Gastroesophageal sphincter (tissue), 4 donors: Measurements from ENCODE around the gene NUCB1. TPM values are rescaled to one million over a fixed set of nuclear protein-coding genes. Genes with fewer than 3 reads are reported as not detected.
A peak's percentile ranks its signal among the peaks of the same experiment; 100 is the strongest.
"Not testable (repeated sequence)": the region's sequence is repeated elsewhere in the genome, so short reads cannot be mapped to it uniquely, and the experiment has no call there.

Source experiments
- ATAC-seq: fragments of 150-250 bp; one replicate; pipeline ENCODE4 v1.9.1; 2016; ENCODE audit warnings: mild to moderate bottlenecking, moderate library complexity
- H3K27ac ChIP-seq, 4 donors: fragments of 200-600 bp; sonication (generic) in 3 of 4; 1 replicate in 3 of 4; 2 replicates in 1 of 4; pipeline ENCODE4 v1.5.1; 2016 to 2019
- H3K27me3 ChIP-seq: fragments of 200-600 bp; sonication (generic); one replicate; pipeline ENCODE4 v1.5.1; 2019
- H3K36me3 ChIP-seq, 2 donors: fragments of 200-600 bp; sonication (generic); one replicate each; pipeline ENCODE4 v1.5.1; 2019; ENCODE audit warnings: control low read depth in 1 of 2
- H3K4me1 ChIP-seq, 3 donors: fragments of 200-600 bp; sonication (generic); 1 replicate in 2 of 3; 2 replicates in 1 of 3; pipeline ENCODE4 v1.5.1; 2016 to 2019; ENCODE audit warnings: control low read depth in 2 of 3
- H3K4me3 ChIP-seq, 2 donors: fragments of 200-600 bp; sonication (generic); one replicate each; pipeline ENCODE4 v1.5.1; 2019; ENCODE audit warnings: mild to moderate bottlenecking in 1 of 2, moderate library complexity in 1 of 2
- H3K9me3 ChIP-seq, 3 donors: fragments of 200-600 bp; sonication (generic); one replicate each; pipeline ENCODE4 v1.5.1; 2017 to 2019; ENCODE audit warnings: control low read depth in 2 of 3
- EP300 ChIP-seq: sonication (generic); formaldehyde crosslinking; IDR thresholded peaks from one replicate; pipeline ENCODE4 v1.6.1; 2017; ENCODE audit warnings: antibody characterized with exemption, mild to moderate bottlenecking
- POLR2A ChIP-seq, 2 donors: fragments of 450-650 bp; IDR thresholded peaks; one replicate each; pipeline ENCODE4 v1.6.1; 2017; ENCODE audit warnings: antibody characterized with exemption in 2 of 2, mild to moderate bottlenecking in 2 of 2, moderate library complexity in 1 of 2
- POLR2AphosphoS5 ChIP-seq: sonication (generic); formaldehyde crosslinking; IDR thresholded peaks from one replicate; pipeline ENCODE4 v1.6.1; 2017; ENCODE audit warnings: antibody characterized with exemption
- WGBS, 2 donors: methylation state at CpG; one replicate each; pipeline ENCODE4 v1.1.5; 2018; ENCODE audit warnings: low coverage in 1 of 2; 5-methylcytosine and 5-hydroxymethylcytosine counted together
- total RNA-seq, 4 donors: library from RNA; depleted of rRNA; stranded (reverse); fragments of >200 nt; gene quantifications; one replicate each; pipeline ENCODE4 v1.1.0, GENCODE V29; 2016
- TF ChIP-seq, protein P1 (sequence below), 4 experiments: fragments of 200-600 bp in 2 of 4; fragments of 450-650 bp in 2 of 4; sonication (generic) in 1 of 4; IDR thresholded peaks; one replicate each; pipeline ENCODE4 v1.5.1; 2017 to 2019; ENCODE audit warnings: antibody characterized with exemption in 4 of 4, mild to moderate bottlenecking in 2 of 4, moderate library complexity in 2 of 4

Gene NUCB1
- total RNA-seq, 4 donors from 2014 or later: 188 to 326 (median 279) TPM

GRCh38 chr19:48926909-48927308 lies 26.8 kb downstream of the NUCB1 start:
- TF ChIP-seq POLR2A (IDR thresholded peaks at IDR 0.05) (no peak), POLR2AphosphoS5 (peak; percentile 90)
- 8 to 14% methylated on average over 8 to 10 of the region's 10 CpGs for WGBS, 2 donors
- H3K4me1 ChIP-seq: peaks cover 0 to 17% (median 0%) of the 10 kb centered on the region in 3 donors
- H3K9me3 ChIP-seq: no peaks in the 10 kb centered on the region
- peaks cover 0 to 20% of the 10 kb centered on the region in 2 donors for H3K36me3 ChIP-seq
- peak overlapping the region in 1 of 2 donors; percentile 12 for H3K4me3 ChIP-seq
- H3K27me3 ChIP-seq: no peaks in the 10 kb centered on the region
- H3K27ac ChIP-seq: peak overlapping the region in 1 of 4 donors; percentile 19
- ATAC-seq: peak; percentile 87

DNA sequence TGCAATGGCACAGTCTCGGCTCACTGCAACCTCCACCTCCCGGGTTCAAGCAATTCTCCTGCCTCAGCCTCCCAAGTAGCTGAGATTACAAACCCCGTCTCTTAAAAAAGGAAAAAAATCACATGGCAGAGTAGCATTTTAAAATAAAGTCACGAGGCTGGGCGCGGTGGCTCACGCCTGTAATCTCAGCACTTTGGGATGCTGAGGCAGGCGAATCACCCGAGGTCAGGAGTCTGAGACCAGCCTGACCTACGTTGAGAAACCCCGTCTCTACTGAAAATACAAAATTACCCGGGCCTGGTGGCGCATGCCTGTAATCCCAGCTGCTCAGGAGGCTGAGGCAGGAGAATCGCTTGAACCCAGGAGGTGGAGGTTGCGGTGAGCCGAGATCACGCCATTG lies 27.6 kb downstream of the NUCB1 start:
- 81 to 100% methylated on average over 6 to 7 of the region's 17 CpGs for WGBS, 2 donors
- H3K27me3 ChIP-seq, H3K27ac ChIP-seq, H3K4me3 ChIP-seq, ATAC-seq, H3K9me3 ChIP-seq: not testable (repeated sequence)
- Histone ChIP-seq H3K36me3 (peaks cover 0 to 12% of the 10 kb centered on the region in 2 donors), H3K4me1 (peaks cover 0 to 17% (median 0%) of the 10 kb centered on the region in 3 donors)

- Histone ChIP-seq H3K4me3 (no peak overlapping the region), H3K4me1 (peaks cover 0 to 22% (median 0%) of the 10 kb centered on the region in 3 donors), H3K9me3 (no peaks in the 10 kb centered on the region), H3K36me3 (peaks cover 0 to 5% of the 10 kb centered on the region in 2 donors), H3K27me3 (no peaks in the 10 kb centered on the region), H3K27ac (no peak overlapping the region)
- 66 to 79% methylated on average over 10 to 13 of the region's 15 CpGs for WGBS, 2 donors
- ATAC-seq: no peak
- TF ChIP-seq, protein P1, sequence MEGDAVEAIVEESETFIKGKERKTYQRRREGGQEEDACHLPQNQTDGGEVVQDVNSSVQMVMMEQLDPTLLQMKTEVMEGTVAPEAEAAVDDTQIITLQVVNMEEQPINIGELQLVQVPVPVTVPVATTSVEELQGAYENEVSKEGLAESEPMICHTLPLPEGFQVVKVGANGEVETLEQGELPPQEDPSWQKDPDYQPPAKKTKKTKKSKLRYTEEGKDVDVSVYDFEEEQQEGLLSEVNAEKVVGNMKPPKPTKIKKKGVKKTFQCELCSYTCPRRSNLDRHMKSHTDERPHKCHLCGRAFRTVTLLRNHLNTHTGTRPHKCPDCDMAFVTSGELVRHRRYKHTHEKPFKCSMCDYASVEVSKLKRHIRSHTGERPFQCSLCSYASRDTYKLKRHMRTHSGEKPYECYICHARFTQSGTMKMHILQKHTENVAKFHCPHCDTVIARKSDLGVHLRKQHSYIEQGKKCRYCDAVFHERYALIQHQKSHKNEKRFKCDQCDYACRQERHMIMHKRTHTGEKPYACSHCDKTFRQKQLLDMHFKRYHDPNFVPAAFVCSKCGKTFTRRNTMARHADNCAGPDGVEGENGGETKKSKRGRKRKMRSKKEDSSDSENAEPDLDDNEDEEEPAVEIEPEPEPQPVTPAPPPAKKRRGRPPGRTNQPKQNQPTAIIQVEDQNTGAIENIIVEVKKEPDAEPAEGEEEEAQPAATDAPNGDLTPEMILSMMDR (IDR thresholded peaks at IDR 0.05): no peak
- TF ChIP-seq POLR2A (IDR thresholded peaks at IDR 0.05) (no peak), EP300 (no peak), POLR2AphosphoS5 (no peak)
These were observed 28.3 kb downstream of the NUCB1 start for GRCh38 chr19:48928164-48929025.

GRCh38 chr19:48933382-48933932 lies 33.3 kb downstream of the NUCB1 start, which contains the start of gene DHDH:
TSS of gene DHDH (plus strand) at chr19:48933699. CDS start at chr19:48933722, 23 bp downstream.
- H3K36me3 ChIP-seq: no peaks in the 10 kb centered on the region

GRCh38 chr19:48934837-48935236 lies 34.7 kb downstream of the NUCB1 start:
- no peak for TF ChIP-seq POLR2AphosphoS5
- TF ChIP-seq EP300: no peak
- no peak for TF ChIP-seq POLR2A (IDR thresholded peaks at IDR 0.05)
- TF ChIP-seq, protein P1 (IDR thresholded peaks at IDR 0.05): no peak
- Histone ChIP-seq H3K4me1 (peaks cover 0 to 14% (median 0%) of the 10 kb centered on the region in 3 donors), H3K27me3 (no peaks in the 10 kb centered on the region), H3K4me3 (no peak overlapping the region), H3K36me3 (no peaks in the 10 kb centered on the region), H3K27ac (no peak overlapping the region), H3K9me3 (no peaks in the 10 kb centered on the region)
- WGBS, 2 donors: no CpG with 5 or more reads among the region's 19 CpGs
- ATAC-seq: no peak

More at GRCh38 chr19:48933382-48933932, 33.3 kb downstream of the NUCB1 start, which contains the start of gene DHDH:
- peaks cover 0 to 14% (median 0%) of the 10 kb centered on the region in 3 donors for H3K4me1 ChIP-seq
- H3K4me3 ChIP-seq: peak within 1 kb of the TSS; percentile 6 to 55
- TF ChIP-seq POLR2AphosphoS5 (no peak), EP300 (no peak), POLR2A (IDR thresholded peaks at IDR 0.05) (no peak)
- TF ChIP-seq, protein P1 (IDR thresholded peaks at IDR 0.05): no peak
- WGBS, 2 donors: 0% methylated on average over 3 to 8 of the region's 43 CpGs
- ATAC-seq: peak; percentile 89
- H3K27me3 ChIP-seq: no peaks in the 10 kb centered on the region
- H3K9me3 ChIP-seq: no peaks in the 10 kb centered on the region
- H3K27ac ChIP-seq: peak within 1 kb of the TSS in 3 of 4 donors; percentile 25 to 50 (median 43)
